HG03442 (cell line): ENCODE data around the gene UBXN11.
A peak's percentile ranks its signal among the peaks of the same experiment; 100 is the strongest.
"Not testable (repeated sequence)": the region's sequence is repeated elsewhere in the genome, so short reads cannot be mapped to it uniquely, and the experiment has no call there.

Experiments used
- ATAC-seq: cut with Tn5 transposase; IDR thresholded peaks from one replicate; pipeline ENCODE4 v1.9.1; 2021; ENCODE audit warnings: mild to moderate bottlenecking, moderate library complexity; ENCODE audit not compliant: unreplicated experiment

UBXN11 gene

DNA sequence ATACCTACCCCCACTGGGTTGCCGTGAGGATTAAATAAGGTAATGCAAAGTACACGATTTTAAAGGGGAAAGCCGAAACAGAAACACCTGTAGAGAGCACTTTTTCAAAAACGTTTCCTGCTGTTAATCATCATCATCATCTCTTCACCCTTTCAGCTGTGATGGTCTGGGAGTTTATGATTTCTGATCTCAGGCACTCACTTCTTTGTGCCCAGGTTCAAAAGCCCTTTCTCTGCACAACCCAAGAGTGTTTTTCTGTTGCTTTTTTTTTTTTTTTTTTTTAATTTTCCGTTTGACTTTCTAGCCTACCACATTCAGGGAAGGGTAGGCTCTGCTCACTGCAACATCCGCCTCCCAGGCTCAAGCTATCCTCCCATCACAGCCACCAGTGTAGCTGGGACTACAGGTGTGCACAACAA lies 936 bp upstream of the UBXN11 start:
- ATAC-seq, result no peak

GRCh38 chr1:26305667-26306289 lies 658 bp downstream of the UBXN11 start:
- ATAC-seq, result peak; percentile 7

- ATAC-seq, result no peak
Measured at GRCh38 chr1:26302733-26303405, 3.6 kb downstream of the UBXN11 start.

GRCh38 chr1:26300578-26301275 lies 5.7 kb downstream of the UBXN11 start:
- ATAC-seq, result no peak

GRCh38 chr1:26297791-26298124 lies 8.7 kb downstream of the UBXN11 start:
- ATAC-seq, result no peak

GRCh38 chr1:26297057-26297790 lies 9.2 kb downstream of the UBXN11 start:
- ATAC-seq, result no peak

DNA sequence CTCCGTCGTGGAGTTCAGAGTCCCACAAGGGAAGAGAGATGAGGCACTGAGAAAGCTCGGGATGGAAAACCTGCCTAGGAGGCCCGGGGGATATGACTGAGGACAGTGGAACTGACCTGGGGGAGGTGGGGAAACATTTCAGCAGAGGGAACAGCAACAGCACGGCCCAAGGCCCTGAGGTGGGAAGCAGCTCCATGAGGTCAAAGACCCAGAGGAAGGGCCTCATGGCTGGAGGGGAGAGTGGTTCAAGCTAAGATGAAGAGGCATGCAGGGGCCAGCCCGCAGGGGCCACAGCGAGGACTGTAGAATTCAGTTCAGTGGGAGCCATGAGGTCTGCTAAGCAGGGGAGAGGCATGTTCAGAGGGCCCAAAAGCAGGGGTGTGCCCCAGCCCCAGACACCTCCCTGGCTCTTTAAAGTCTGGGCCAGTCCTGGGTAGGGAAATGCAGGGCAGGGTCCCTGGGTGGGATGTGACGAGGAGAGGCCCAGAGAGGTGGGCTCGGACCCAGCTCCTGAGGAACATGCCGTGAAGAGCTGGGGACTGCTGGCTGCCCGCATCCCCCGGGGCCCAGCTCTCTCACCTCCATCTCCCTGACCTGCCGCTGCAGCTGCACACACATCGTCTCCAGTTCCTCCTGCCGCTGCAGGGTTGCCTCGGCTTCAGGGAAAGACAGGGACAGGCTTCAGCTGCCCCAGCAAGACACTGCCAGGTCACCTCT lies 9.9 kb downstream of the UBXN11 start:
- no peak for ATAC-seq

- ATAC-seq, result no peak
Measured at GRCh38 chr1:26295194-26296138, 11.0 kb downstream of the UBXN11 start.

DNA sequence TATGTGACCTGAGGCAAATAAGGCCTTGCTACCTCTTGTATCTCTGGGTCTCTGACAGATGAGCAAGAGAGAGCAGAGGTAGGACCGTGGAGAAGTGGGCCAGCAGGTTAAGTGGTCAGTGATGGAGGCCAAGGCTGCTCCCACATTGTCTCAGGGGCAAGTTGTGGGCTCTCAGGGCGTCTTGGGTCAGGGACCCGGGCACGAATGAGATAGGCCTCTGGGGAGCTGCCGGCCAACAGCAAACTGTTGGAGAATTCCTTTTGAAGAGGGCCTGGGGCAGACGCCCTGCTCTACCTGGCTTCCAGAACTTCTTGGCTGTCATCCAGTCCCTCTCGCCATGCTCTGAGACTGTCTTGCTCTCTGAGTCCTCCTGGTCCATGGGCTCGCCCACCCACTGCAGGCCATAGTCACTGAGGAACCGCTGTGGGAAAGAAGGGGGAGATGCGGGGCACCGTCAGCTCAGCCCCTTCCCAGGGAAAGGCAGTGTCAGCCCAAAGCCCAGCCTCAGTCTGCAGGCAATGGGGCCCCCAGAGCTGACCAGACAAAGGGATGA lies 12.4 kb downstream of the UBXN11 start:
- no peak for ATAC-seq

DNA sequence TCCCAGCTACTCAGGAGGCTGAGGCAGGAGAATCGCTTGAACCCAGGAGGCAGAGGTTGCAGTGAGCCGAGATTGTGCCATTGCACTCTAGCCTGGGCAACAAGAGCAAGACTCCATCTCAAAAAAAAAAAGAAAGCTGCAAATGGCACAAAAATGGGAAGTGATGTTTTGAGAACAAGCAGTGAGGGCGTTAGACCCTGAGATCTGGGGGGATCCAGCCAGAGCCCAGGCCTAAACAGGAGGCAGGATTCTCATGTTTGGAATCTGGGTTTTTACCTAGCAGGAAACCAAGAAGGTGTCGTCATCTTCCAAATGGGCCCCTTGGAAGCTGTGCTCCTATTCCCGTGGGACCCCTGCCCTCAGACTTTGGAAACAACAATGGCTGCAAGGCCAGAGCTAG lies 13.7 kb downstream of the UBXN11 start:
- not testable (repeated sequence) for ATAC-seq

DNA sequence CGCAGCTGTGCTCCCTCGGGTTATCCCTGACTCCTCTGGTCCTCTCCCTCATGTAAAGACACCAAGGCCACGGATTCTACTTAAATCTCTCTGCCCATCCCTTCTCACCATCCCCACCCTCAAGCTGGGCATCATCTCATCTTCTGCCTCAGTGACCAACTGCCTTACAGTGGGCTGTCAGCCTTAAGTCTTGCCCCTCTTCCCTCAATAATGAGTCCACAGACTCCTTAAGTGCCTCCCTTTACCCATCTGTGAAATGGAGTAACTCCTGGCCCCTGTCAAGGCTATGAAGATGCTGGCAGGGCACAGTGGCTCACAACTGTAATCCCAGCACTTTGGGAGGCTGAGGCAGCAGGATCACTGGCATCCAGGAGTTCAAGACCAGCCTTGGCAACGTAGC lies 14.5 kb downstream of the UBXN11 start:
- ATAC-seq, result no peak

GRCh38 chr1:26291433-26291832 lies 15.0 kb downstream of the UBXN11 start:
- no peak for ATAC-seq

GRCh38 chr1:26290882-26291261 lies 15.6 kb downstream of the UBXN11 start:
- ATAC-seq, result no peak

DNA sequence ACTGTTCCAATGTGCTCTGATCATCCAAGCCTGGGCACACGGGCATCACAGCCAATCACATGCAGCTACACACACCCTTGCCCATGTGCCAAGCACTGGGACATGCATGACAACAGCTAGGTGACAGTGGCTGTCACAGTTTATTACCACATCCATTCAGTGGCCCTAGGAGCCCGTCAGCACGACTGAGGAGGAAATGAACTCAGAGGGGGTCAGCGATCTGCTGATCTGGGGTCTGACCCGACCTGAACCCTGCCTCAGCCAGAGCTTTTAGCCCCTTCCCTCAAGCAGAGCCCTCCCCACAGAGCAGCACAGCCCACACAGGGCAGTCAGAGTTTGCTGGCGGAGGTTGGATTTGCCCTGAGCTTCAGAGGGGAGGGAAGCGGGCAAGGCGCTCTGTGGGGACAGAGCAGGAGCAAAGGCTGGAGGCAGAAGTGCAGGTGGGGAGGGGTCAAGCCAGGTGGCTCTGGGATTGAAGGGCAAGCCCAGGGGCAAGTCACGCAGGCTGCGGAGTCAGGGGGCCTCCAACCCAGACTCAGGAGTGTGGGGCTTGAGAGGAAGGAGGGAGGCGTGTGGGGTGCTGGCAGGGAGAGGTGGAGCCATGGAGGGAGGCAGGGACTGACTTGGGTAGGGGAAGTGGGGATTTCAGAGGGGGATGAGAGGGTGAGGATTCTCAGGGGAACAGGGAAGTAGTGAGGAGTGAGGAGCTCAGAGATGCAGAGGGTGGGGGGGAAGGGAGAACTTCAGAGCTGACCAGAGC lies 16.1 kb downstream of the UBXN11 start:
- ATAC-seq, result no peak

DNA sequence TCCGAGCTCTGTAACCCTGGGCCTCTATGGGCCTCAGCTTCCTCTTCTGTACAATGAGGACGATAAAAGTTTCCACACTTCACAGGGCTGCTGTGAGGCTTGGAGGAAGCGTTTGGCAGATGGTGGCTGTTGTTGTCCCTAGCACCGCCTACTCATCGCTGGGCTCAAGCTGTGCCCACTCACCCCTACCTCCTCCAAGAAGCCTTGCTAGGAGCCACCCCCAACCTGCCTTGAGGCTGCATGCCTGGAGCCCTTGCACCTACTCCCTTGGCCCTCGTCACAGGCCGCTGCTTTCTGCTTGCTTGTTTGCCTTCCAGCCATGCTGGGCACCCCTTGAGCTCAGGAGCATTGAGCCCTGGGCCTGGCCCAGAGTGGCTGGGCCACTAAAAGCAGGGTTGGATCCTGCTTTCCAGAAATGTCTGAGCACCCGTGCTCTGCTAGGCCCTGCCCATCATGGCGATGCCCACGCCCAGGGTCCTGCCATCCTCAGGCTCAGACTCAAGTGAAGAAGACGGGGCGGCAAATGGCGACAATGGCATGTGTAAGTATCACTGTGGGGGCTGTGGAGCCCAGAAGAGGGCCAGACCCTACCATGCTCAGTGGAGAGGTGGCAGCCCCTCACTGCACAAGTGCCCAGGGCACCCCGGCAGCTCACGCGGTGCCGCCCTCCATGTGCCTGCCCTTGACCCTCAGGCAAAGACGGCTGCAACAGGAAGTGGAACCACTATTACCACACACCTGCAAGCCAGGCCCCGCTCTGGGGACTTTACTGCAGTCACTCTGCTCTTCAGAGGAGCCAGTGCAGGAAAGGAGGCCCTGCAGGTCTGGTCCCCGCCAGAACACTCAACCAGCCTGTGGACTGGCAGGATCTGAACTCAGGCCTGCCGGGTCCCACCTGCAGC lies 17.0 kb downstream of the UBXN11 start:
- ATAC-seq, result no peak

DNA sequence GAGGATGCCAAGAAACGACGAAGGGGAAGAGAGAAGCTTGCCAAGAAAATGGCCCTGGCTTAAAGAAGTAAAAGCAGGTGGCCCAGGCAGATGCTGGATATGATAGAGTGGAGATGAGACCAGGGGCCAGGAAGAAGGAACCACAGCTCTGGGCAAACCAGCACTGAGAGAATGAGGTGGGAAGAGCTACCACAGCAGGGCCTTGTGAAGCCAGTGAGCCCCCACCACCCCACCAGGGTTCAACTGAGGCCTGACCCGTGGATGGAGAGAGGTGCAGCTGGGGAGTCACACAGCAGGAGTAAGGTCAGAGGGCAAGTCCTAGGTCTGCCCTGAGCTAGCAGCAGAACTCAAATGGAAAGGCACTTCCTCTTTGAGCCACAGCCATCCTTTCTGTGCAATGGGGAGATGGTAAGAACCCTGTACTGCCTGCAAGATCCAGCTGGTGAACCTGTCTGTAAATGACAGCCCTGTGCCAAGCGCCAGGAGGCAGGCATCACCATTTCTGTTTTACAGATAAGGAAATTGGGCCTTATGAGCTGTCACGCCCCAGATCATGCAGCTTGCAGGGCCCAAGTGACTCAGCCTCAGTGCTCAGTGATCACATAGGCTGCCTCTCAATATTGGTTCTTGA lies 18.0 kb downstream of the UBXN11 start:
- no peak for ATAC-seq

GRCh38 chr1:26287811-26288210 lies 18.6 kb downstream of the UBXN11 start:
- ATAC-seq, result no peak
